Adrenal gland (tissue), 12 donors: ENCODE data around the gene GTF2F2. TPM values are rescaled to one million over a fixed set of nuclear protein-coding genes. Genes with fewer than 3 reads are reported as not detected.
"Not testable (repeated sequence)": the region's sequence is repeated elsewhere in the genome, so short reads cannot be mapped to it uniquely, and the experiment has no call there.

ENCODE experiments used
- DNase-seq, 7 donors: peaks; one replicate each; pipeline ENCODE4 v3.0.0-alpha.2; 2019 to 2020
- H3K27ac ChIP-seq, 5 donors: fragments of 200-600 bp; sonication (generic) in 4 of 5; 1 replicate in 3 of 5; 2 replicates in 2 of 5; pipeline versions ENCODE4 v1.5.1 to v1.8.0; 2016 to 2020; ENCODE audit warnings: mild to moderate bottlenecking in 1 of 5
- H3K27me3 ChIP-seq: fragments of 200-600 bp; 2 replicates; pipeline ENCODE4 v1.8.0; 2021
- H3K36me3 ChIP-seq, 2 donors: fragments of 200-600 bp; replicated peaks in 1 of 2; 1 replicate in 1 of 2; 2 replicates in 1 of 2; pipeline versions ENCODE4 v1.5.1 to v1.8.0; 2018 to 2022
- H3K4me1 ChIP-seq, 2 donors: fragments of 200-600 bp; replicated peaks in 1 of 2; 1 replicate in 1 of 2; 2 replicates in 1 of 2; pipeline versions ENCODE4 v1.5.1 to v1.8.0; 2018 to 2021
- H3K4me3 ChIP-seq, 4 donors: fragments of 200-600 bp; sonication (generic) in 3 of 4; one replicate each; pipeline ENCODE4 v1.5.1; 2016 to 2018
- H3K9me3 ChIP-seq, 3 donors: fragments of 200-600 bp; sonication (generic) in 1 of 3; replicated peaks in 1 of 3; 1 replicate in 2 of 3; 2 replicates in 1 of 3; pipeline versions ENCODE4 v1.5.1 to v1.8.0; 2016 to 2021
- CTCF ChIP-seq, 6 experiments: fragments of 450-650 bp in 4 of 6; fragments of 200-600 bp in 2 of 6; sonication (generic) in 1 of 6; IDR thresholded peaks; 1 replicate in 5 of 6; 2 replicates in 1 of 6; pipeline versions ENCODE4 v1.5.1 to v1.8.0; 2016 to 2021; ENCODE audit warnings: antibody characterized with exemption in 6 of 6, mild to moderate bottlenecking in 2 of 6, moderate library complexity in 1 of 6
- POLR2A ChIP-seq, 2 donors: fragments of 450-650 bp; IDR thresholded peaks; one replicate each; pipeline ENCODE4 v1.6.1; 2017; ENCODE audit warnings: antibody characterized with exemption in 2 of 2, mild to moderate bottlenecking in 2 of 2, moderate library complexity in 1 of 2
- WGBS, 4 donors: extraction: QIAGEN DNeasy Blood & Tissue Kit in 2 of 4; methylation state at CpG; one replicate each; pipeline versions ENCODE4 v1.1.5 to v1.1.7; 2013 to 2017; 5-methylcytosine and 5-hydroxymethylcytosine counted together
- intact Hi-C, 2 donors: fragments of 100-400 bp; cut with DNase I; formaldehyde crosslinking; loops; one replicate each; pipeline versions ENCODE4 v1.14.1 to v1.15.0; 2022 to 2023
- polyA plus RNA-seq, 3 donors: library from polyadenylated mRNA; stranded (reverse); fragments of 200-250 nt in 2 of 3; fragments of 350-450 nt in 1 of 3; fragmentation: Illumina TruSeq in 1 of 3; extraction: RNeasy Lipid Tissue Mini Kit (QIAGEN cat#74804) in 1 of 3; gene quantifications; one replicate each; pipeline ENCODE4 v1.2.3, GENCODE V29; 2013 to 2014
- total RNA-seq, 9 donors: library from RNA; depleted of rRNA in 4 of 9; stranded (reverse); fragments of >200 nt in 4 of 9; fragments of 120-200 nt in 1 of 9; fragmentation: NEBNext Ultra II Directional in 1 of 9; extraction: Animal tissue kit (Norgen Biotek cat#: 25700) in 1 of 9; gene quantifications; one replicate each; pipeline versions ENCODE4 v1.1.0 to v1.2.4, GENCODE V29; 2013 to 2023
- donor health status: healthy with polysubstance abuse.
- donor health status: Bipolar disorder and iron deficiency.
- donor health status: DM: yes; HTN: yes; CAD: no.
- donor health status: DM: no; HTN: no; CAD: no.
- donor health status: DM: no; HTN: no; CAD: no.
- donor health status: DM: yes; HTN: yes; CAD: no.

Gene GTF2F2
- total and polyA plus RNA-seq, 12 donors, result 11.4 to 34.4 (median 23.0) TPM

DNA sequence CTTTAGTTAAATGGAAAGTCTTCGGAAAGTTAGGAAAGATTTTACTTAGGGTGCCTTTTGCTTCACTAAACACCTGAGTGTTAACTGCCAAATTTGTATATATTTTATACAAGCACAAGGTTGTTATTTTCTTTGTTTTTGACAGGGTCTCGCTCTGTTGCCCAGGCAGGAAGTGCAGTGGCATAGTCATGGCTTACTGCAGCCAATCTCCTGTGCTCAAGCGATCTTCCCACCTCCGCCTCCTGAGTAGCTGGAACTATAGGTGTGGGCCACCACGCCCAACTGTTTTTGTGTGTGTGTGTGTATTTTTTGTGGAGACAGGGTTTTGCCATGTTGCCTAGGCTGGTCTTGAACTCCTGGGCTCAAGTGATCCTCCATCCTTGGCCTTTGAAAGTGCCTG is 64.4 kb downstream of the GTF2F2 start:
- TF ChIP-seq CTCF (IDR thresholded peaks at IDR 0.05) (no peak), POLR2A (IDR thresholded peaks at IDR 0.05) (no peak)
- Histone ChIP-seq H3K4me1 (no peaks in the 10 kb centered on the region), H3K36me3 (no peaks in the 10 kb centered on the region), H3K9me3 (no peaks in the 10 kb centered on the region), H3K27me3 (no peaks in the 10 kb centered on the region), H3K27ac (no peak overlapping the region), H3K4me3 (no peak overlapping the region)
- intact Hi-C loops, result no loop called here
- DNase-seq, result no peak
- 93 to 99% (median 98%) methylated on average over 5 of the region's 5 CpGs for WGBS, 4 donors

GRCh38 chr13:45185286-45185685 is 65.0 kb downstream of the GTF2F2 start:
- intact Hi-C loops, result no loop called here
- no peaks in the 10 kb centered on the region for H3K27me3 ChIP-seq
- H3K36me3 ChIP-seq, result no peaks in the 10 kb centered on the region
- H3K27ac ChIP-seq, result no peak overlapping the region
- no peak for DNase-seq
- H3K4me1 ChIP-seq, result no peaks in the 10 kb centered on the region
- H3K9me3 ChIP-seq, result no peaks in the 10 kb centered on the region
- H3K4me3 ChIP-seq, result no peak overlapping the region
- TF ChIP-seq CTCF (IDR thresholded peaks at IDR 0.05), result no peak
- no peak for TF ChIP-seq POLR2A (IDR thresholded peaks at IDR 0.05)
- WGBS, 4 donors, result 95 to 99% (median 95%) methylated on average over 2 of the region's 2 CpGs

- H3K27ac ChIP-seq, H3K9me3 ChIP-seq, DNase-seq, H3K4me3 ChIP-seq, H3K36me3 ChIP-seq, intact Hi-C loops, H3K27me3 ChIP-seq, H3K4me1 ChIP-seq: not testable (repeated sequence)
- 96 to 98% (median 98%) methylated on average over 4 of the region's 4 CpGs for WGBS, 4 donors
These were observed 68.8 kb downstream of the GTF2F2 start for GRCh38 chr13:45189077-45189476.

GRCh38 chr13:45189511-45189910 is 69.2 kb downstream of the GTF2F2 start:
- H3K36me3 ChIP-seq, H3K9me3 ChIP-seq, DNase-seq, H3K27ac ChIP-seq, H3K4me3 ChIP-seq, H3K4me1 ChIP-seq, intact Hi-C loops, H3K27me3 ChIP-seq: not testable (repeated sequence)

- intact Hi-C loops, result no loop called here
- DNase-seq, result no peak
- TF ChIP-seq CTCF (IDR thresholded peaks at IDR 0.05), result no peak
- no peak for TF ChIP-seq POLR2A (IDR thresholded peaks at IDR 0.05)
These were observed 71.6 kb downstream of the GTF2F2 start for GRCh38 chr13:45191874-45192273.

More at GRCh38 chr13:45191874-45192273, 71.6 kb downstream of the GTF2F2 start:
- no peak overlapping the region for H3K4me3 ChIP-seq
- H3K27ac ChIP-seq, result no peak overlapping the region
- no peaks in the 10 kb centered on the region for H3K36me3 ChIP-seq
- peaks cover 0 to 10% of the 10 kb centered on the region in 2 donors for H3K4me1 ChIP-seq
- no peaks in the 10 kb centered on the region for H3K9me3 ChIP-seq
- H3K27me3 ChIP-seq, result no peaks in the 10 kb centered on the region
- WGBS, 4 donors, result 39 to 46% (median 43%) methylated on average over 1 of the region's 1 CpG
